Measurements from ENCODE around the gene FNDC8. TPM values are rescaled to one million over a fixed set of nuclear protein-coding genes. Genes with fewer than 3 reads are reported as not detected.
A peak's percentile ranks its signal among the peaks of the same experiment; 100 is the strongest.

The FNDC8 gene
- total RNA-seq, 4 donors from 2014 or later, result not detected

DNA sequence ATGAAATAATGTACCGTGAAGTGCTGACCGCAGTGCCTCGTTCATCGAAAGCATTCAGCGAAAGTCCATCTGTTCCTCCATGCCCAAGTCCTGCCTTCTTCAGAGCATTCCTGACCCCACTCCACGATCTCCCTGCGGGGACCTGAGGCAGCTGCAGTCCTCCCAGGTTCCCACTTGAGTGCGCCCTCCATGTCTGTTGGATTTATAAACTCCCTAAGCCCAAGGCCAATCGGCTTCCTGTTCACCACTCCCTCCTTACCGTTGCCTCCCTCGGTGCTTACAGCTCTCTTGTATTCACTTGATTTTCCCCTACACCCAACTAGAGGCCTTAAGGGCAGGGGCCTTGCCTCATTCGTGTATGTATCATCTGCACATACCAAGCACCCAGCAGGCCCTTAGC, 4.6 kb upstream of the FNDC8 start:
- H3K4me3 ChIP-seq, result no peak overlapping the region
- no peaks in the 10 kb centered on the region for H3K27me3 ChIP-seq
- H3K4me1 ChIP-seq, result peaks cover 4 to 15% (median 9%) of the 10 kb centered on the region in 4 donors
- TF ChIP-seq, protein P1, sequence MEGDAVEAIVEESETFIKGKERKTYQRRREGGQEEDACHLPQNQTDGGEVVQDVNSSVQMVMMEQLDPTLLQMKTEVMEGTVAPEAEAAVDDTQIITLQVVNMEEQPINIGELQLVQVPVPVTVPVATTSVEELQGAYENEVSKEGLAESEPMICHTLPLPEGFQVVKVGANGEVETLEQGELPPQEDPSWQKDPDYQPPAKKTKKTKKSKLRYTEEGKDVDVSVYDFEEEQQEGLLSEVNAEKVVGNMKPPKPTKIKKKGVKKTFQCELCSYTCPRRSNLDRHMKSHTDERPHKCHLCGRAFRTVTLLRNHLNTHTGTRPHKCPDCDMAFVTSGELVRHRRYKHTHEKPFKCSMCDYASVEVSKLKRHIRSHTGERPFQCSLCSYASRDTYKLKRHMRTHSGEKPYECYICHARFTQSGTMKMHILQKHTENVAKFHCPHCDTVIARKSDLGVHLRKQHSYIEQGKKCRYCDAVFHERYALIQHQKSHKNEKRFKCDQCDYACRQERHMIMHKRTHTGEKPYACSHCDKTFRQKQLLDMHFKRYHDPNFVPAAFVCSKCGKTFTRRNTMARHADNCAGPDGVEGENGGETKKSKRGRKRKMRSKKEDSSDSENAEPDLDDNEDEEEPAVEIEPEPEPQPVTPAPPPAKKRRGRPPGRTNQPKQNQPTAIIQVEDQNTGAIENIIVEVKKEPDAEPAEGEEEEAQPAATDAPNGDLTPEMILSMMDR (IDR thresholded peaks at IDR 0.05), result no peak
- no peak for TF ChIP-seq POLR2A (IDR thresholded peaks at IDR 0.05)
- H3K27ac ChIP-seq, result no peak overlapping the region
- H3K36me3 ChIP-seq, result no peaks in the 10 kb centered on the region
- no peaks in the 10 kb centered on the region for H3K9me3 ChIP-seq
- no peak for DNase-seq

DNA sequence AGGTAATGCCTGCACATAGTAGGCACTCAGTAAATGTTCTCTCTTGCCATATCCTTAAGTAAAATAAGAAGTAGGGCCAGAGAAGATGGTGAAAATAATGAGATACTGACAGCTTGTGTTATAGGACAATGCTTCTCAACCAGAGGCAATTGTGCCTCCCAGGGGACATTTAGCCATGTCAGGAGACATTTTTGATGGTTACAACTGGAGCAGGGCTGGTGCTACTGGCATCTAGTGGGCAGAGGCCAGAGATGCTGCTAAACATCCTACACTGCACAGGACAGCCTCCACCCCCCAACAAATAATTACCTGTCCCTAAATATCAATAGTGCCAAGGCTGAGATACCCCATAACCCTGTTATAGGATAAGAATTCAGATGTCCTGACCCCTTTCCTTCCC, 3.4 kb upstream of the FNDC8 start:
- H3K27me3 ChIP-seq, result no peaks in the 10 kb centered on the region
- no peaks in the 10 kb centered on the region for H3K9me3 ChIP-seq
- TF ChIP-seq, protein P1 (IDR thresholded peaks at IDR 0.05), result peak in 3 of 6 experiments; percentile 21 to 25 (median 23)
- TF ChIP-seq POLR2A (IDR thresholded peaks at IDR 0.05), result no peak
- no peaks in the 10 kb centered on the region for H3K36me3 ChIP-seq
- DNase-seq, result peak in 1 of 3 donors; percentile 8
- H3K27ac ChIP-seq, result no peak overlapping the region
- peaks cover 4 to 15% (median 9%) of the 10 kb centered on the region in 4 donors for H3K4me1 ChIP-seq
- no peak overlapping the region for H3K4me3 ChIP-seq

DNA sequence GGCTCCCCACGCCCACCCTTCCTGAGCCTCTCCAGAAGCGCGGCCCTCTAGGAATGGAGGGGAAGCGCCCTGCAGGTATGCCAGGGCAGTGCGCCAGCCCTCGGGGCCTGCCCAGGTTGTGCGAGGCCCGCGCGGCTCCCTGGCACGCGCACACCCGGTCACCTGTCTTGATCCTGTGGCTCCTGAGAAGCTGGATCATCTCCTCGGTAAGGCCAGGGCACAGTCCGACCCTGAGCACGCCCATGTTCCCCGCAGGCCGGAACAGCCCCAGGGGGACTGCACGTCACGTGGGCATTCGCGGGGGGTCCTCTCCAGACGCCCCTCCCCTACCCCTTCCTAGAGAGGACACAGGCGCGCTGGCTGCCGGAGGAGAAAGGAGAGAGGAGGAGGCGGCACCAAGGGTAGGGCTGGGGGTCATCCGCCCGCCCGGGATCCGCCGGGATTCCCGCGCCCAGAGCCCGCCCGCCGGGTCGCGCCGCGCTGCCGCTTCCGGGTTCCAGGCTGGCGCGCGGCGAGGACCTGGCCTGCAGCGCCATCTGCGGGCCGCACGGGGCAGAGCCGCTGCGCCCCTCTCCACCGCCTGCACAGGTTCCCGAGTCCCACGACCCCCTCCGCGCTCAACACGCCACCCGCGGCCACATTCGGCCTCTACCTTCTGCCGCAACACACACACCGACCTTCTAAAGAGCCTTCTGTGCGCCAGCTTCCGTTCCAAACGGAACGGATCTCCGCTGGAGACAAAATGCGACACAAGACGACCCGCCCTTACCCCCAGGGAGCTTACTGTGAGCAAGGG, 1.8 kb upstream of the FNDC8 start, which contains the start of gene RAD51D:
Gene RAD51D, minus strand, starts transcription at position 491 of the 796 bp plus-strand sequence. Its CDS starts 247 bp downstream, at position 244.
- TF ChIP-seq POLR2A (IDR thresholded peaks at IDR 0.05), result peak in 1 of 2 donors; percentile 10
- TF ChIP-seq, protein P1 (IDR thresholded peaks at IDR 0.05), result peak; percentile 88 to 98 (median 96)
- Histone ChIP-seq H3K27me3 (no peaks in the 10 kb centered on the region), H3K27ac (peak within 1 kb of the TSS; percentile 71 to 87 (median 76)), H3K4me1 (peaks cover 4 to 15% (median 9%) of the 10 kb centered on the region in 4 donors), H3K36me3 (no peaks in the 10 kb centered on the region), H3K4me3 (peak within 1 kb of the TSS; percentile 67 to 82 (median 78)), H3K9me3 (no peaks in the 10 kb centered on the region)
- peak; percentile 77 to 89 (median 87) for DNase-seq

DNA sequence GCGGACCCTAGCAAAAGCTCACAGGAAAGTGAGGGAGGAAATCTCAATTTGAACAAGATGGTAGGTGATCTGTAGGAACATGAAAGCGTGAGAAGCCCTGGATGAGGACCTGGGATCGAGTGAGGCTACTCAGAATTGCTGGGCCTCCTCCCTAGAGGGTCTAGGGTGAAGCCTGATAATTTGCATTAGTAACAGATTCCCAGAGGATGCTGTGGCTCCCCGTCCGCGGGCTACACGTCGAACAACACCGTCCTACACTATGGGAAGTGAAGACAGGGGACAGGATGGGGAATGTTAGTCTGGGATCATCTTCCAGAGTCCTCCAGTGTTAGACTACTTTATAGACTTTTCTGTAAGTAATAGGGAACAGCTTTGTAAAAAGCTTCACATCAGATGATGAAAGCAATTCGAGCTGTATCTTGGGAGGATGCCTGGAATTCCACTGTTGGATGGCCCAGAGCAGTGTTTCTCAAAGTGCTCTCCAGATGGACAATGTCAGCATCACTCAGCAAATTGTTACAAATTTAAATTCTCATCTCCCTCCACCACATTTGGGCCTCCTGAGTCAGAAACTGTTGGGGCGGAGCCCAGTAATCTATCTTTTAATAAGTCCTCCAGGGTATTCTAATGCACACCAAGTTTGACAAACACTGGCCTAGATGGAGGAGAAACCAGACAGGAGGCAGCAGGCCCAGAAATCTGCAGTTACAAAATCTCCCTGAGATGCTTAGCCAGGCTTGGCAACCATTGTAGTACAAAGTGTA, 6.5 kb downstream of the FNDC8 start:
- DNase-seq, result no peak
- TF ChIP-seq POLR2A (IDR thresholded peaks at IDR 0.05), result no peak
- TF ChIP-seq, protein P1 (IDR thresholded peaks at IDR 0.05), result no peak
- H3K27ac ChIP-seq, result no peak overlapping the region

DNA sequence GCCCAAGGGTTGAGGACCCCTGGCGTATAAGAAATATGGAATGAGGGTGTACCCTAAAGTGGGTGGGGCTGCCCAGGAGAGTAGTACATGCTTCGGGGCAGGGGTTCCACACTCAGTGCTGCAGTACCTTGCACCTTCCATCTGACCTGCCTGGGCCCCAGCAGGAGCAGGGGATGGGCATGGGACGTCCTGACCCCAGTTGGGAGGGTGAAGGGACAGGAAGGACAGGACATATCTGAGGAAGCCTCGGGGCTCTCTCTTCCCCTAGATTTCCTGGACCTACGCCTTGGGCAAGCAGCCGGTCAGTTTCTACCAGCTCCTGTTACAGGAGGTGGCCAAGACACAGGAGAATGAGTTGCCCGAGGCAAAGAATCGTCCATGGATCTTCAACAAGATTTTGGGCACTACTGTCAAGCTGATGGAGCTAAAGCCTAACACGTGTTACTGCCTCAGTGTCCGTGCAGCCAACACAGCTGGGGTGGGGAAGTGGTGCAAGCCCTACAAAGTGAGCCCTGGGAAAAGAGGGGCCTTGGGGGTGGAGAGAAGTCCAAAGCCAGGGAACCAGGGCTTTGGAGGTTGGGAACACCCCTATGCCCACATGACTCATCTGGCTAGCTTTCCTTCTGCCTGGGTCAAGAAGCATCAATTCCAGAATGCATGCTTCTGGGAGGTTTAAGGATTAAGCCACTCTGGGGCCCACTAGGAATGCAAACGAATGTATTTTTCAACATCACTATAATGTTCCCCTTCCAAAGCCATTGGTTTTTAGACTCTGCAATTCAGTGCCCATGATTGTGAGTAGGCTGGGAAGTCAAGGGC, 7.9 kb downstream of the FNDC8 start:
- no peaks in the 10 kb centered on the region for H3K4me1 ChIP-seq
- H3K4me3 ChIP-seq, result no peak overlapping the region
- H3K9me3 ChIP-seq, result no peaks in the 10 kb centered on the region
- H3K27me3 ChIP-seq, result no peaks in the 10 kb centered on the region
- H3K27ac ChIP-seq, result no peak overlapping the region
- H3K36me3 ChIP-seq, result peaks cover 0 to 24% (median 0%) of the 10 kb centered on the region in 3 donors
- TF ChIP-seq, protein P1 (IDR thresholded peaks at IDR 0.05), result no peak
- no peak for TF ChIP-seq POLR2A (IDR thresholded peaks at IDR 0.05)
- no peak for DNase-seq

More for the DNA sequence above, 6.5 kb downstream of the FNDC8 start:
- Histone ChIP-seq H3K9me3 (no peaks in the 10 kb centered on the region), H3K4me1 (no peaks in the 10 kb centered on the region), H3K27me3 (no peaks in the 10 kb centered on the region), H3K36me3 (peaks cover 0 to 9% (median 0%) of the 10 kb centered on the region in 3 donors), H3K4me3 (no peak overlapping the region)

Data from Peyer's patch (tissue), 4 donors.